Mesenchymal stem cell (in vitro differentiated cells and primary cell): Measurements from ENCODE around the gene DNAJA4.

Source experiments
- DNase-seq: peaks from one replicate; pipeline ENCODE4 v3.0.0-alpha.2; 2013
- H2AFZ ChIP-seq: one replicate; pipeline ENCODE4 v1.6.1; 2013; ENCODE audit warnings: low read depth, mild to moderate bottlenecking, control low read depth, inconsistent platforms, low read length, moderate library complexity
- H2AK5ac ChIP-seq: 2 replicates; pipeline ENCODE4 v1.6.1; 2013; ENCODE audit warnings: low read length, moderate library complexity, mild to moderate bottlenecking, inconsistent platforms; ENCODE audit not compliant: severe bottlenecking
- H2BK120ac ChIP-seq: one replicate; pipeline ENCODE4 v1.6.1; 2013; ENCODE audit warnings: low read depth, mild to moderate bottlenecking, inconsistent platforms, low read length, moderate library complexity
- H2BK12ac ChIP-seq, 2 experiments: one replicate each; pipeline ENCODE4 v1.6.1; 2013; ENCODE audit warnings: inconsistent platforms in 2 of 2, low read length in 2 of 2, mild to moderate bottlenecking in 2 of 2, moderate library complexity in 2 of 2, control low read depth in 1 of 2
- H2BK15ac ChIP-seq: one replicate; pipeline ENCODE4 v1.6.1; 2013; ENCODE audit warnings: mild to moderate bottlenecking, low read depth, inconsistent platforms; ENCODE audit not compliant: poor library complexity, severe bottlenecking
- H2BK5ac ChIP-seq: 2 replicates; pipeline ENCODE4 v1.6.1; 2013; ENCODE audit warnings: low read depth, mild to moderate bottlenecking, low read length, control low read depth, inconsistent platforms; ENCODE audit not compliant: poor library complexity, severe bottlenecking
- H3K14ac ChIP-seq, 2 experiments: one replicate each; pipeline ENCODE4 v1.6.1; 2013; ENCODE audit warnings: inconsistent platforms in 2 of 2, low read length in 2 of 2, control low read depth in 1 of 2, mild to moderate bottlenecking in 1 of 2, moderate library complexity in 1 of 2
- H3K18ac ChIP-seq, 2 experiments: one replicate each; pipeline ENCODE4 v1.6.1; 2013; ENCODE audit warnings: inconsistent platforms in 2 of 2, low read length in 2 of 2, control low read depth in 1 of 2, low read depth in 1 of 2, mild to moderate bottlenecking in 1 of 2
- H3K23ac ChIP-seq, 2 experiments: one replicate each; pipeline ENCODE4 v1.6.1; 2013; ENCODE audit warnings: inconsistent platforms in 2 of 2, low read length in 2 of 2, mild to moderate bottlenecking in 2 of 2, moderate library complexity in 2 of 2, control low read depth in 1 of 2
- H3K27ac ChIP-seq: 2 replicates; pipeline ENCODE4 v1.5.1; 2013; ENCODE audit warnings: mild to moderate bottlenecking, moderate library complexity, low read length, control low read depth, inconsistent platforms; ENCODE audit not compliant: poor library complexity, severe bottlenecking
- H3K27me3 ChIP-seq, 2 experiments: 2 replicates each; pipeline versions ENCODE4 v1.6.1 to v1.7.0; 2013; ENCODE audit warnings: low read length in 2 of 2, mild to moderate bottlenecking in 2 of 2, moderate library complexity in 2 of 2, control low read depth in 1 of 2, inconsistent platforms in 1 of 2; ENCODE audit not compliant: control insufficient read depth in 1 of 2, insufficient read depth in 1 of 2
- H3K36me3 ChIP-seq, 2 experiments: 2 replicates each; pipeline versions ENCODE4 v1.6.1 to v1.7.0; 2013; ENCODE audit warnings: low read length in 2 of 2, control low read depth in 1 of 2, inconsistent platforms in 1 of 2, low read depth in 1 of 2, mild to moderate bottlenecking in 1 of 2; ENCODE audit not compliant: insufficient read depth in 2 of 2, control insufficient read depth in 1 of 2
- H3K4ac ChIP-seq, 2 experiments: one replicate each; pipeline ENCODE4 v1.6.1; 2013; ENCODE audit warnings: inconsistent platforms in 2 of 2, low read length in 2 of 2, mild to moderate bottlenecking in 2 of 2, moderate library complexity in 2 of 2, control low read depth in 1 of 2, low read depth in 1 of 2
- H3K4me1 ChIP-seq: 2 replicates; pipeline ENCODE4 v1.6.1; 2013; ENCODE audit warnings: low read depth, low read length, control low read depth; ENCODE audit not compliant: control insufficient read depth, insufficient read depth
- H3K4me2 ChIP-seq: 2 replicates; pipeline ENCODE4 v1.6.1; 2013; ENCODE audit warnings: low read length, mild to moderate bottlenecking, inconsistent platforms; ENCODE audit not compliant: poor library complexity, severe bottlenecking
- H3K4me3 ChIP-seq, 2 experiments: 2 replicates each; pipeline versions ENCODE4 v1.5.1 to v1.7.0; 2013; ENCODE audit warnings: low read length in 2 of 2, mild to moderate bottlenecking in 2 of 2, control low read depth in 1 of 2, low read depth in 1 of 2; ENCODE audit not compliant: insufficient read depth in 1 of 2
- H3K79me1 ChIP-seq: replicated peaks from 2 replicates; pipeline ENCODE4 v1.6.1; 2013; ENCODE audit warnings: mild to moderate bottlenecking, control low read depth, low read length, inconsistent platforms; ENCODE audit not compliant: poor library complexity, severe bottlenecking
- H3K9ac ChIP-seq: 2 replicates; pipeline ENCODE4 v1.7.0; 2013; ENCODE audit warnings: mild to moderate bottlenecking, low read length, moderate library complexity
- H3K9me3 ChIP-seq: 2 replicates; pipeline ENCODE4 v1.7.0; 2013; ENCODE audit warnings: mild to moderate bottlenecking, low read length; ENCODE audit not compliant: control insufficient read depth
- H4K8ac ChIP-seq: one replicate; pipeline ENCODE4 v1.6.1; 2013; ENCODE audit warnings: inconsistent platforms, mild to moderate bottlenecking, low read length, moderate library complexity
- H4K91ac ChIP-seq: one replicate; pipeline ENCODE4 v1.6.1; 2013; ENCODE audit warnings: mild to moderate bottlenecking, low read length, inconsistent platforms
- WGBS: methylation state at CpG from one replicate; pipeline ENCODE4 v1.1.7; 2013; ENCODE audit warnings: mixed read lengths; 5-methylcytosine and 5-hydroxymethylcytosine counted together

Gene DNAJA4

DNA sequence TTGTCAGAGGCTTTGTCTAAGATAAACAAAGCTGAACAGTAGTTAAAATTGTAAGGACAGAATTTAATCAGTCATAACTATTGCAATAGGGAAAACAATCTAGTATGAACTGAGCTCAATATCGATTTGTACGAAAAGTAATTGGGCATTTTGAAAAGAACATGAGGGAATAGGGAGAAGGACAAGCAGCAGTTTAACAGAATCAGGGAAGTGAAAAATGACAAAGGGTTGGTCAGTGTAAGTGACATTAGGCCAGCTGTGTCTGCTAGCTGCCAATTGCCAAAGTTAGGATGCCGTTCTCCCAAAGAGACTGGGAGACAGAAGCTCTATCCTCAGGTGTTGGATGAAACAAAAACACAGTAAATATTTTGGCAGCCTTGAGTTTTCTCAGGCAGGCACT lies 3.3 kb upstream of the DNAJA4 start:
- H2AFZ ChIP-seq, result no peak overlapping the region
- H2BK15ac ChIP-seq, result no peak overlapping the region
- DNase-seq, result no peak
- H3K27me3 ChIP-seq, result peaks cover 0 to 18% of the 10 kb centered on the region in 2 experiments
- no peak overlapping the region for H3K18ac ChIP-seq
- H3K4me3 ChIP-seq, result no peak overlapping the region
- no peak overlapping the region for H3K14ac ChIP-seq
- H3K27ac ChIP-seq, result no peak overlapping the region
- H3K4me2 ChIP-seq, result no peak overlapping the region
- no peak overlapping the region for H3K9ac ChIP-seq
- H3K4me1 ChIP-seq, result peaks cover 5% of the 10 kb centered on the region
- no peak overlapping the region for H2BK120ac ChIP-seq
- no peak overlapping the region for H2AK5ac ChIP-seq
- no peaks in the 10 kb centered on the region for H3K36me3 ChIP-seq
- no peak overlapping the region for H3K4ac ChIP-seq
- H2BK12ac ChIP-seq, result no peak overlapping the region
- no peak overlapping the region for H4K8ac ChIP-seq
- H2BK5ac ChIP-seq, result no peak overlapping the region
- no peak overlapping the region for H4K91ac ChIP-seq
- WGBS, result 91% methylated on average over 3 of the region's 3 CpGs
- no peaks in the 10 kb centered on the region for H3K79me1 ChIP-seq
- H3K9me3 ChIP-seq, result no peaks in the 10 kb centered on the region
- no peak overlapping the region for H3K23ac ChIP-seq

GRCh38 chr15:78263351-78263781 lies 996 bp upstream of the DNAJA4 start:
- Histone ChIP-seq H3K4me2 (no peak overlapping the region), H2BK15ac (no peak overlapping the region), H4K91ac (no peak overlapping the region), H2AK5ac (no peak overlapping the region), H3K4ac (no peak overlapping the region), H3K14ac (no peak overlapping the region), H3K79me1 (no peaks in the 10 kb centered on the region), H2AFZ (no peak overlapping the region), H3K9ac (no peak overlapping the region), H3K36me3 (no peaks in the 10 kb centered on the region), H3K18ac (no peak overlapping the region), H4K8ac (no peak overlapping the region), H3K4me1 (peaks cover 5% of the 10 kb centered on the region), H3K23ac (no peak overlapping the region), H2BK120ac (no peak overlapping the region), H3K27me3 (peaks cover 0 to 4% of the 10 kb centered on the region in 2 experiments), H3K27ac (no peak overlapping the region), H2BK5ac (no peak overlapping the region), H2BK12ac (no peak overlapping the region), H3K9me3 (no peaks in the 10 kb centered on the region), H3K4me3 (no peak overlapping the region)
- 87% methylated on average over 7 of the region's 7 CpGs for WGBS
- no peak for DNase-seq

DNA sequence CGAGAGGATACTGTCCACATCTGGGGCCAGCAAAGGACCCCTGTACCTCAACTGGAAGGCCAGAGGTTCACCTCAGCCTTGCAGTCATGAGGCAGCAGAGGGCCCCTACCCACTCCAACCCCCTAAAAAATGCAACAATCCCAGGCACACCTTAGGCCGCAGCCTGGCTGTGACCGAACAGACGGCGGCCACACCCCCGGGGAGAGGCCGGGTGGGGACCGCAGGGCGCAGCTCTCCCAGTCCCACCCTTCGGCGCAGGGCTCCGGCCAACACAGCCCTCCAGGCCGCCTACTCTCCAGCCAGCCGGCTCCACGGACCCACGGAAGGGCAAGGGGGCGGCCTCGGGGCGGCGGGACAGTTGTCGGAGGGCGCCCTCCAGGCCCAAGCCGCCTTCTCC lies 457 bp upstream of the DNAJA4 start:
- Histone ChIP-seq H3K36me3 (no peaks in the 10 kb centered on the region), H2BK12ac (no peak overlapping the region), H3K4me2 (no peak overlapping the region), H2AFZ (no peak overlapping the region), H3K9me3 (no peaks in the 10 kb centered on the region), H4K91ac (no peak overlapping the region), H3K18ac (no peak overlapping the region), H3K4me3 (peak overlapping the region in 1 of 2 experiments; percentile 28), H3K79me1 (no peaks in the 10 kb centered on the region), H2BK15ac (no peak overlapping the region), H3K27me3 (peaks cover 3 to 4% of the 10 kb centered on the region in 2 experiments), H3K23ac (no peak overlapping the region), H4K8ac (no peak overlapping the region), H3K4ac (no peak overlapping the region), H2BK5ac (no peak overlapping the region), H2BK120ac (no peak overlapping the region), H3K4me1 (peaks cover 5% of the 10 kb centered on the region), H2AK5ac (no peak overlapping the region), H3K14ac (no peak overlapping the region), H3K9ac (peak overlapping the region; percentile 68), H3K27ac (no peak overlapping the region)
- whole genome bisulfite sequencing, result 94% methylated on average over 23 of the region's 23 CpGs
- no peak for DNase-seq

GRCh38 chr15:78265137-78265460 lies 737 bp downstream of the DNAJA4 start:
- H3K9me3 ChIP-seq, result no peaks in the 10 kb centered on the region
- H3K23ac ChIP-seq, result no peak overlapping the region
- H3K36me3 ChIP-seq, result no peaks in the 10 kb centered on the region
- peaks cover 4% of the 10 kb centered on the region for H3K4me1 ChIP-seq
- no peak for DNase-seq
- no peak overlapping the region for H3K14ac ChIP-seq
- H3K4me3 ChIP-seq, result peak overlapping the region in 1 of 2 experiments; percentile 76
- no peak overlapping the region for H2AFZ ChIP-seq
- no peak overlapping the region for H4K8ac ChIP-seq
- H3K27ac ChIP-seq, result no peak overlapping the region
- H2BK15ac ChIP-seq, result peak overlapping the region; percentile 23
- peak overlapping the region; percentile 21 for H4K91ac ChIP-seq
- peaks cover 4 to 5% of the 10 kb centered on the region in 2 experiments for H3K27me3 ChIP-seq
- H2BK5ac ChIP-seq, result no peak overlapping the region
- H2AK5ac ChIP-seq, result no peak overlapping the region
- H2BK120ac ChIP-seq, result no peak overlapping the region
- no peak overlapping the region for H3K18ac ChIP-seq
- peak overlapping the region; percentile 76 for H3K9ac ChIP-seq
- 89% methylated on average over 12 of the region's 12 CpGs for WGBS
- H3K79me1 ChIP-seq, result no peaks in the 10 kb centered on the region
- no peak overlapping the region for H2BK12ac ChIP-seq
- H3K4me2 ChIP-seq, result no peak overlapping the region
- H3K4ac ChIP-seq, result no peak overlapping the region
